NCI-H1105 (cell line): ENCODE measurements around the gene MYL4.
"Not testable (repeated sequence)": the region's sequence is repeated elsewhere in the genome, so short reads cannot be mapped to it uniquely, and the experiment has no call there.

Source experiments
- DNase-seq: peaks from one replicate; lab custom pipeline; 2025; lab: John Stamatoyannopoulos, UW

MYL4 gene

DNA sequence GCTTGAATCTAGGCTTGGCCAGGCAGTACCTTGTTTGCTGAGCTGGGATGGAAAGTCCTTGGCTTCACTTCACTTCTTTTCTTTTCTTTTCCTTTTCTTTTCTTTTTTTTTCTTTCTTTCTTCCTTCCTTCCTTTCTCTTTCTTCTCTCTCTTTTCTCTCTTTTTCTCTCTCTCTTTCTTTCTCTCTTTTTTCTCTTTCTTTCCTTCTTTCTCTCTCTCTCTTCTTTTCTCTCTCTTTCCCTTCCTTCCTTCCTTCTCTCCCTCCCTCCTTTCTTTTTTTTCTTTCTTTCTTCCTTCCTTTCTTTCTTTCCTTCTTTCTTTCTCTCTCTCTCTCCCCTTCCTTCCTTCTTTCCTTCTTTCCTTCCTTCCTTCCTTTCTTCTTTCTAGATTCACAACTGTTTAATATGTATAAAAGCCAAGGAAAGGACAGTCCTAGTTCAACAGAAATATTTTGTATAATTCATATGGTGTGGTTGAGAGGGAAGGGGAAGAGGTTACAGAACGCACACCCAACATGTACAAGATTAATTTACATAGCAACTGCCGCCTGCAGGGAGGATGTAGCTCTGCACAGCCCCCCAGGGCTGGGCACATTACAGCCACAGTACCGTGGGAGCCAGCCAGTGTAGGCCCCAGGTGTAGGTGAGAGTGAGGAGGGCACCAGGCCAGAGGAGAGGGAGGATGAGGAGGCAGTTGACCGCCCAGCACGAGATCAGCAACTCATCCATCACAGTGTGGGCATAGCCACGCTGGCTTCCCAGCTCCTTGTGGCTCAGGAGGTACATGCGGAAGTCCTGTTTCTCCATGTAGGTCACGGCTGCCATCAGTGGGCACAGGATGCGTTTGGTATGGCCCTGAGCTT lies 34.8 kb downstream of the MYL4 start:
- DNase-seq: no peak

DNA sequence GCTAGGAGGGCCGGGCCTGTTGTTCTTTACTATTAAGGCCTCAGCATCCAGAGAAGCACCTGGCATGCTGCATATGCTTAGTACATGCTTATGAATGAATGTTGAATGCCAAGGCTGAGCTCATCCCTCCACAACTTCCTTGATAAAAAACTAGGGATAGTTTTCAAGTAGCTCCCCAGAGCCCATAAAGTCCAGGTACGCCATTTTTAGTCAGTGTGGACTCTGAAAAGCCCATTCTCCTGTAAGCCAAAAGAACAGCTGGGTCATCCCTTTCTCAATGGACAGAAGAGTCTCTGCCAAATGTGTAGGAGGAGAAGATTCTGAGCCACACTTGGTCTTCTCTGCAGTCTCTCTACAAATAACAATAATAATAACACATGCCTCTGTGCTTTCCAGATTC lies 35.5 kb downstream of the MYL4 start:
- no peak for DNase-seq

DNA sequence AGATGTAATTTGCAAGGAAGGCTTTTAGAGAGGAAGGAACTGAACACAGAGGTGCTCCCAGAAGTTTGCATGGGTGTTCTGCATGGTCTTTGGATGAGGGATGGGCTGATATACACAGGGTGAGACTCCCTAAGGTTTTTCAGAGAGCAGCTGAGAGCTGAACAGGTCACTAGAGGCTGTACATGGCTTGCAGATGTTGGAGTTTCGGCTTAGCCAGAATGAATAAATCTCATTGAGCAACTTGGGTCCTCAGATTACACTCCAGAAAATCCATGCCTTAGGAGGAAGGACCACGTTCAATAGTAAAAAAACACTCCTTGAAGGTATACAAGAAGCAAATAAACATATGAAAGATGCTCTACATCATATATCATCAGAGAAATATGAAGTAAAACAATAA lies 37.0 kb downstream of the MYL4 start:
- no peak for DNase-seq

DNA sequence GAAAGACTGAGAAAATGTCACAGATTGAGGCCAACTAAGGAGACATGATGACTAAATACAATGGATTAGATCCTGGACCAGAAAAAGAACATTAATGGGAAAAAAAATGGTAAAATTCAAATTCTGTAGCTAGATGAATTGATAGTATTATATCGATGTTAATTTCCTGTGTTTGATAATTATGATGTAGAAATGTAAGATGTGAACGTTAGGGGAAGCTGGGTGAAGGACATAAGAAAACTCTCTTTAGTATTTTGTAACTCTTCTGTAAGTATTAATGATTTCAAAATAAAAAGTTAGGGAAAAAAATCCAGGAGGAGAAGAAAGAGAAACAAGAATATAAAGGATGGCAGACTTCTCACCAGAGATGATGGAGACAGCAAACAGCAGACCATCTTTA lies 41.7 kb downstream of the MYL4 start:
- no peak for DNase-seq

DNA sequence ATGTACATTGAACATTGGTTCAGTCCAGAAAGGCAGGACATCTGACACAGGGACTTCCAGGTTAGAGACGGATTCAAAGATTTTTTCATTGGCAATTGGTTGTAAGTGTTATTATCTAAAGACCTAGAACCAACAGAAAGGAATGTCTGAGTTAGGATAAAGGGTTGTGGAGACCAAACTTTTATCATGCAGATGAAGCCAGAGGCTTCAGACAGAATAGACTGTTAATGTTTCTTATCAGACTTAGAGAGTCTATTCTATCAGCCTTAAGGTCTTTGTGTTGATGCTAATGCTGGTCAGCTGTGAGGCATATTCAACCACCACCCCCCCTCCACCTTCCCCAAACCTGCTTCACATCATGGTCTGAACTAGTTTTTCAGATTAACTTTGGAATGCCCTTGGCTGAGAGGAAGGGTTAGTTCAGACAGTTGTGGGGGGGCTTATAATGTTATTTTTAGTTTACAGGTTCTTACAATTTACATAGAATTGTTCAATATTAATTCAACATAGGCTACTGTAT lies 42.3 kb downstream of the MYL4 start:
- DNase-seq: no peak

DNA sequence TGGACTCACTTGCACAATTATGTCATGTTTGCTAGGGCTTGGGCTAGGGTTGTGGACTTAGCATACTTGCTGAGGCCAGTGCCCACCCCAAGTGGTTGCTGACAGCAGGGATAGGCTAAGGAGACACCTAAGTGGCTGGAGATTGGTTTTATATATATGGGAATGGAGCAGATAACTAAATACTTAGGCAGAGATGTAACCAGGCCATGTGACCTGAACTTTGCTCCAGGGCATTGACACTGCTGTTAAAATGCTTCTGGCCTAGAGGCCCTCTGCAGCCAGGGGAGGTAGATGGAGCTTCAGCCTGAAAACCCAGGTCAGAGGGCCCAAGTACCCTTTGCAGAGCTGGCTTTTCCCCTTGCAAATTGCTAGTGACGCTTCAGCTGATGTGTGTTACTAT lies 43.1 kb downstream of the MYL4 start:
- no peak for DNase-seq

DNA sequence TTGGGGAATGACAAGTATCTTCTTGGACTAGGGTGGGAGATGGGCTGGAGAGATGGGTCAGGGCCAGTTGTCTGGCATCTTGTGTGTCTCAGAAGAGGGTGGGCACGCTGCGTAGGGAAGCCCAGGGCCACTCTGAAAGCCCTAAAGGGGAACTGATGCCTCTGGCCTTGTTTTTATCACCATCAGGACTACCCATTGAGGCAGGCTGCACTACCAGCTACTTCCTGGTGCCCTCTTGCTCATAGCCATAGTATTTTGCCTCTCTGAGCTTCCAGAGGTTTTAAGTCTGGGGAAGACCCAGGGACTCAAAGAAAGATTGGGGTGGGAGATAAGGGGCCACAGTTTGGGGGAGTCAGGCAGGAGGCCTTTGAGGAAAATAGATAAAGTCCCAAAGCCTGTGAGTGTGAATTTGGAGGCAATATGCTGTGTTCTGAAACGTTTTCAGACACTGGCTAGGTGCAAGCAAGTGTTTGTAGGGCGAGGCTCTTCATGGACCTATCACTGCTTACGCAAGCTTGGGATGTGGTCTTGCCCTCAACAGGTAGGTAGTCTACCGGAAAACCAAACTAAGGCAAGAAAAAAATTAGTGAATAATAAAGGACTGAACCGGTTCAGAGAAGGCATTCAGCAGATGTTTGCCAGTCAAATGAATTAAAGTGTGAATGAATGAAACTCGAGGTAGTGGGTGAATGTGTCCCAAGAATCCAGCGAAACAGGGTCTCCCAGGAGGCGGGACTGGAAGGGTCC lies 43.8 kb downstream of the MYL4 start:
- DNase-seq: no peak

DNA sequence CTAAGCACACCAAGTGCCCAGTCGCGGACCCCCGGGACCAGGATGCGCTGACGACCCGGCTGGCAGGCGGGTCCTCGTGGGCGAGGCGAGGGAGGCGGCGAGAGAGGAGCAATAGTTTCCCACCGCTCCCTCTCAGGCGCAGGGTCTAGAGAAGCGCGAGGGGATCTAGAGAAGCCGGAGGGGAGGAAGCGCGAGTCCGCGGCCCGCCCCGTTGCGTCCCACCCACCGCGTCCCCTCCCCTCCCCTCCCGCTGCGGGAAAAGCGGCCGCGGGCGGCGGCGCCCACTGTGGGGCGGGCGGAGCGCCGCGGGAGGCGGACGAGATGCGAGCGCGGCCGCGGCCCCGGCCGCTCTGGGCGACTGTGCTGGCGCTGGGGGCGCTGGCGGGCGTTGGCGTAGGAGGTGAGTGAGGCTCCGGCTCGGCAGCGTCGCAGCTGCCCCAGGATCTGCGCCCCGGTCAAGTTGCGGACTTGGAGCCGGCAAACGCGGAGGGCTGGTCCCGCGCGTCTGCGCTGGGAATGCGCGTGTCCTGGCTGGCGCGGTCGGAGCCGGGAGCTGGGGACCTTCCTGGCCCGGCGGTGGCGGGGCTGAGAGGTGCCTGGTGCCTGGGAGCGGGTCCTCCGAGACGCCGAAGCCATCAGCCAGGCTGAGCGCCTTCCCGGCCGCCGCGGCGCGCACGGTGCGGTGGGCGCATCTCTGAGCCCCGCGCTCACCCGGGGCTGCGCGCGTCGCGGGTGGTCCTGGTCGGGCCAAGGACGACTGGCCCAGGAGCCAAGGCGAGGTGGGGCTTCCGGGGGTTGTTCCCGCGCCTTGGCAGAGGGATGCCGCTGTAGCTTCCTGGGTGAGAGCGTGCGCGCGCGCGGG lies 44.6 kb downstream of the MYL4 start, which contains the start of gene ITGB3:
Gene ITGB3, plus strand, starts transcription at position 287 of the 862 bp plus-strand sequence. Its CDS starts 35 bp downstream, at position 322.
- peak; percentile 25 for DNase-seq

DNA sequence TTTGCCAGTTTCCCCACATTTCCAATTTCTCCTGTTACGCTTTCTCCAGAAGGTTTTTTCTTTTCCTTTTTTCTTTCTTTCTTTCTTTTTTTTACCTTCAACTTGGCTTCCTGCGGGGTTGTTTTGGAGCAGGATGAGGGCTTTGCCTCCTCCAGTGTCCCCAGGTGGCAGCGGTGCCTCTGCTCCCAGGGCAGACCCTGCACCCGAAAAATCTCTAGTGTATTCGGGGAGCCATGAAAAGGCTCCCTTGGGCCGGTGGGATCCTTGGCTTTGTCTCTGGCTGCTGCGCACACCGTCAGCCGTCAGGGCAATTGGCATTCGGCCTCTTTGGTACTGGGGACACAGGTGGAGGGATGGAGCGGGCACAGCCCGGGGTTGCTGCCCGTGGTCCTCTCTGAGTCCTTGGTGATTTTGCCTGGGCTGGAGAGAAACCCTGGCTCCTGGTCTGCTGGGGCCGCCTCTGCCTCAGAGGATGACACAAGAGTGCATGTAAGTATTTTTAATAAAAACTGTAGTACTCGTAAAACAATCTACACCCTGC lies 45.3 kb downstream of the MYL4 start:
- DNase-seq: no peak

DNA sequence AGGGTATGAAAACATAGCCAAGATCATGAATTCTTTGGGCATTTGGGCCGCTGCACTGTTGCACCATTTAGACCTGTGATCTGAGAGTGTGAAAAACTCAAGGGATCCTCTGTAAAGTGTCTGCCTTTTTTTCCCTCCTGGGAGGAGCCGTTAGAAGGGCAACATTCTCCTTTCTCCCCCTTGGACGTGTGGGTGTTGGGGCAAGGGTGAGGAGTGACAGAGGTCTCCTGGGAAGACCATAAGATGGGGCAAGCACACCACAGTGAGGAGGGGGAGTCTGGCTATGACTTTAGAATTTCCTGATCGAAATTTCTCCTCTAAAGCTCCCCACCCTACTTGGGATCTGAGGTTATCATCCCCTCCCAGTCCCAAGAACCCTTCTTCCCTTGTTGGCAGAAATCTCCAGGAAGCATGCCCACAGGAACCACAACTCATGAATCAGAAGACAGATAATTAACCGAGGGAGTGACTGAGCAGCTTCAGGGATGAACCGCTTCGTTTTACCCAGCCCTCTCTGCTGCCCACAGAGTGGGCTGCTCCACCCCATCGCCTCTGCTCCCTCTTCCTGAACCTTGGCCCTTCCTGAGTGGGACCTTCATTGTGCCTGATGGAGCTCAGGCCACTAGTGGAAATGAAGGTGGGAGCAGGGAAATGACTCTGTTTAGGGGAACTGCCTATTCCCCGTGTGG lies 48.6 kb downstream of the MYL4 start:
- no peak for DNase-seq

DNA sequence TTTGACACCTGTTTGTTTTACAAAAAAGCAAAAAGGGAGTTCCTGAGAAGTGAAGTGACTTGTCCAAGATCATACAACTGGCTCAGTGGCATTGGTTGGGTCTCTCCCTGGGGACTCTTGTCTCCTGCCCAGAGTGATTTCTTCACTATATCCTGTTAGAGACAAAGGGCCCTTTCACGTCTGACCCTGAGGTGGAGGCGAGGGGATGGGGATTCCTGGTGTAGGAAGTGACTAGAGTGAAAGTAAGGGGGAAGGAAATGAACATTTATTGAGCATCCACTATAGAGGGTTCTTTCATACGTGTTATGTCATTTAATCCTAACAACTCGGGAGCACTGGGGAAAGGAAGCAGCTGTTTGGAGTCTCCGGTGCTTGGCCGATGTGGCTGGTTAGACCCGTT lies 53.4 kb downstream of the MYL4 start:
- DNase-seq: no peak

DNA sequence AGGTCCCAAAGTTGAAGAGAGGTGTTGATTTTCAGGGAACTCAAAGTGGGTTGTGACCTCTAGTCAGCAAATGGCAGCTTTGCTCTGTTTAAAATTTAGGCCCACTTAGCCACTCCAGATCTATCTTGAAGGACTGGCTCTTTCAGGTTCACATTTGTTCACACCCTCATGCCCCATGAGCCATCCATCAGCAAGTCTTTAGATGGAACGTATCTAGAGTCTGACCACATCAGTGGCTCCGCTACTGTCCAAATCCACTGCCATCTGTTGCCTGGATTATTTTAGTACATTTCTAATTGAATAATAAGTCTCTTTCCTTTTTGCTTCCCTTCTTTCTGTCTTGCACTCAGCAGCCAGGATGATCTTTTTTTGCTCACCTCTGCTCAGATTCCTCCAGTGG lies 55.0 kb downstream of the MYL4 start:
- DNase-seq: no peak

DNA sequence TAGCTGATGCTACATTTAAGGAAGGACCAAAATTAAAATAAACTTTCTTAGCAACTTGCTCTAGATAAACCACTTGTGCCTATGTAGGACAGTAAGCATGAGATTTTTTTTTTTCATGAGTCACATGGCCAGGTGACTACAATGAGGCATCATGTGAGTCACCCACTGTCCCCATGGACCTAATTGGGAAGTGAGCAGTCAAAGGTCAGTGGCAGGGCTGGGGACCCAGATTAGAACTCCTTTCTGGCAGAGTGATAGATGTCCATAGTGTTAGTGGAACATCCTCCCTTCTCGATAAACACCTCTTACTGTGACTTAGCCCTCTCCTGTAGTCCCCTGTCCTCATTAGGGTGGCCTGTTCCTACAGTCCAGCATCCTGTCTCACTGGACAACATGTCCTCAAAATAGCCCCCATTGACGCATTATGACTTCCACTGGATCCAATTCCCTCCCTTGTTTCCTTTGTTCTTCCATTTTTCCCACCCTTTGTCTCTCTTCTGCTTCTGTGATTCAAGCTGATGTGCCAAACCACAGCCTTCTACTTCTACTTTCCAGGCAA lies 56.9 kb downstream of the MYL4 start:
- no peak for DNase-seq

DNA sequence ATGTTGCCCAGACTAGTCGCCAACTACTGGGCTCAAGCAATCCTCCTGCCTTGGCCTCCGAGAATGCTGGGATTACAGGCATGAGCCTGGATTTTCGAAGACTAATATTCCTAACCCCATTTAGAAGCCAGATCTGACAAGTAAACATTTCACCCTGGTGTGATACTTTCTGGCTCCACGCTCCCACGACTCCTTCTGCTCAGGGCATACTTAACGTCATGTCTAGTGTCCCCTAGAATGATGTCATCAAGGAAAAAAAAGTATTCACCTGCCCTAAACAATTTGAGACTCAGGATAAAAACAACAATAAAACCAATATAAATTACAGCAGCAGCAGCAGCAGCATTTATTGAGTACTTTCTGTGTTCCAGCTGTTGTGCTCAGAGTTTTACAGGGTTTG lies 57.6 kb downstream of the MYL4 start:
- no peak for DNase-seq

DNA sequence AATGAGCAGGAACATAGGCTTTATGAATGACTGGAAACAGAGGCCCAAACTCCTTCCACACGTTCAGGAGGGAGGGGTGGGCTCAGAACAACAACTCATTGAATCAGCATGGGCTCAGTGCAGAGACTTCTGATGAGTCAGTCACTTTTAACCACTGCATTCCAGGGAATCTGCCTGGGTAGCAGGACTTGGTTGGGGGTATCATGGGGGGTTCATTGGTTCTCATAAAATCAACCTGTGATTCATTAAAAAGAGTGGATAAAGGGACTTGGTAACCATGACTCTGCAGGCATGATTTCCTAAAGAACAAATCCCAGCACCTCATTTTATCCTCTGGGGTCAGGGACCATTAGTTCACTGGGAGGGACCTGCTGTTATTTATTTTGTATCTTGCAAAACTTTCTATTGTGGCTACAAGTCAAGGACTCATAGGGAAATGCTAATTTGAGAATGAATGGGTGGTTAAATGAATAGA lies 58.2 kb downstream of the MYL4 start:
- DNase-seq: no peak

DNA sequence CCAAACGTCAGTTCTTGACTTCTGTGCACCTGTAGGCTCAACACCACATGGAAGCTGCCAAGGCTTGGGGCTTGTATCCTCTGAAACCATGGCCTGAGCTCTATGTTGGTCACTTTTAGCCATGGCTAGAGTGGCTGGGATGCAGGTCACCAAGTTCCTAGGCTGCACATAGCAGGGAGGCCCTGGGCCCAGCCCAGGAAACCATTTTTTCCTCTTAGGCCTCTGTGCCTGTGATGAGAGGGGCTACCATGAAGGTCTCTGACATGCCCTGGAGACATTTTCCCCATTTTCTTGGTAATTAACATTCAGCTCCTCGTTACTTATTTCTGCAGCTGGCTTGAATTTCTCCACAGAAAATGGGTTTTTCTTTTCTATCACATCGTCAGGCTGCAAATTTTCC lies 59.8 kb downstream of the MYL4 start:
- DNase-seq: not testable (repeated sequence)

DNA sequence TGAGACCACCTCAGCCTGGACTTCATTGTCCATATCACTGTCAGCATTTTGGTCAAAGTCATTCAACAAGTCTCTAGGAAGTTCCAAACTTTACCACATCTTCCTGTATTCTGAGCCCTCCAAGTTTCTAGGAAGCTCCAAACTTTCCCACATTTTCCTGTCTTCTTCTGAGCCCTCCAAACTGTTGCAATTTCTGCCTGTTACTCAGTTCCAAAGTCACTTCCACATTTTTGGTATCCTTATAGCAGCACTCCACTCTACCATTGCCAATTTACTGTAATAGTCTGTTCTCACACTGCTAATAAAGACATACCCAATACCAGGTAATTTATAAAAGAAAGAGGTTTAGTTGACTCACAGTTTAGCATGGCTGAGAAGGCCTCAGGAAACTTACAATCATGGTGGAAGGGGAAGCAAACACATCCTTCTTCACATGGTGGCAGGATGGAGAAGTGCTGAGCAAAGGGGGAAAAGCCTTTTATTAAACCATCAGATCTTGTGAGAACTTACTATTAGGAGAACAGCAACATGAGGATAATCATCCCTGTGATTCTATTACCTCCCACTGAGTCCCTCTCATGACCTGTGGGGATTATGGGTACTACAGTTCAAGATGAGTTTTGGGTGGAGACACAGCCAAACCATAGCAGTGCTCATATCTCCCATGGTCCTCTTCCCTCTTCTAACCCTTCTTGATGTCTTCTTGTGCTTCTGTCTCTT lies 60.6 kb downstream of the MYL4 start:
- DNase-seq: not testable (repeated sequence)

DNA sequence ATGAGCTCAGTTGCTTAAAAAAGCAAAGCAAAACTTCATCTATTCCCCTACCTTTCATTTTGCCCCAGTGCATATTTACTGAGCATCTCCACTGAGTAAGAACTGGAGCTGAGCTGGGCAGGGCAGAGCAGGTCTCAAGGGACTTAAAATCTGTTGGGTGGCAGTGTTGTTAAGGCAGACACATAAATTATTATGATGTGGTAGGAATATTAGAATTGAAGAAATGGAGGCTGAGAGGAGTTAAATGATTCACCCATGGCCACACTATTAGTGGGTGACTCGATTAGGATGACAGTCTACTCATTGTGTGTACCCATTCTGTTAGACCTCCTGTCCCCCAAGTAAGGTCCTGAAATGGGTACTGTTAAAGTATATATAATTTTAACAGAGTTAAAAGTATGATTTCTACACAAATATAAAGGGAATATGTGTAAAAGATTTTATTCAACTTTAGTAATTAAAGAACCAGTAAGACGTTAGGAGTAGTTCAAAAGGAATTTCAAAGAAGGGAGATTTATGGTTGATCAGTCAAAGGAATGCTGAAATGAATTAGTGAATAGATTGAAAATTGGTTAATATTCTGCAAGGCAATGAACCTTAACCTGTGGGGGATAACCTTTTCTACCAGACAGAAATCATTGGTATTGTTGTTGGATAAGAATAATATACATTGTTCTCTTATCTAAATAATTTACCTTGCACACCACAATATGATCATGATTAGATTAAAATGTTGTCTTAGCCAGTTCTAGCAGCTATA lies 62.0 kb downstream of the MYL4 start:
- DNase-seq: no peak

DNA sequence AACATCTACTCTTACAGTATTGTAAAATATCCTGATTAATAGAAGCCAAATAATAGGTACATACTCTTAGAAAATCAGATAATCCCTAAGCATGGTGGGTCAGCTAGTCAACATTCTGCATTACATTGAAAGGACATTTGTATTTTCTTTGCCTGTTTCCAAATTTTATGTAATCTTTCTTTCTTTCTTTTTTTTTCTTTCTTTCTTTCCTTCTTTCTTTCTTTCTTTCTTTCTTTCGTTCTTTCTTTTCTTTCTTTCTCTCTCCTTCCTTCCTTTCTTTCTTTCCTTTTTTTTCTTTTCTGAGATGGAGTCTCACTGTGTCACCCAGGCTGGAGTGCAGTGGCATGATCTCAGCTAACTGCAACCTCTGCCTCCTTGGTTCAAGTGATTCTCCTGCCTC lies 63.3 kb downstream of the MYL4 start:
- DNase-seq: no peak
